ENCODE measurements around the gene C14orf180.

Gene C14orf180

DNA sequence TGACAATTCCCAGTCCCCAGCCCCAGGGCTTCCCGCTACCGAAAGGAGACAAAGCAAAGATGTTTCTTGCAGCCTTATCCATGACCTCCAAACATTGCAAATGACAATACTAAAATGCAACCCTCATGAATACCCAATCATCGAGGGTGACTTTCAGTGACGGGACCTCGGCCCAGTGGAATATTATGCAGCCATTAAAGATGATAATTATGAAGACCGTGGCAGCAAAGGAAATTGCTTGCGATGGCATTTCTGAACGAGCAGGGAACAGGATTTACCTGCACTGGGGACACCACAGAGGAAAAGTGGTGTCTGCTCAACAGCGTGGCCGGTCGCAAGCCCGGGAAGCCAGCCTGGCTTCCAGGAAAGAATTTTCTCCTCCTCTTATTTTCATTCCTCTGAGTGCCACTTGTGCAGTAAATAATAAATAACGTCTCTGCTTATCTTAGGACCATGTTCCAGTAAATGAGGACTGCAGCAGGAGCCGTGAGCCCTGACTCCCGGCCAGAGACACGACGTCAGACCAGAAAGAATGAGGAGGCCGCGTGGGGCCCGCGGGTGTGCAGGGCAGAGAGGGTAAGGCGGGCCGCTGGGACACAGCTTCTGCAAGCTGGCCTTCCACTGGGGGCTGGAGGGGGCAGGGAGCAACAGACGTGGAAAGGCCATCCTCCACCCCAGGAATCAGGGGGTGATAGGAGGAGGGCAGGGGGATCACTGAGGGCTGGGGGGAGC lies 6.6 kb downstream of the C14orf180 start:
- no peak overlapping the region for H3K4me3 ChIP-seq (ENCODE audit: low read depth, low read length)
- no peaks in the 10 kb centered on the region for H3K36me3 ChIP-seq (ENCODE audit: control insufficient read depth, insufficient read depth, low read length)
- no peaks in the 10 kb centered on the region for H3K9me3 ChIP-seq (ENCODE audit: control insufficient read depth, insufficient read depth, low read length)
- no peaks in the 10 kb centered on the region for H3K4me1 ChIP-seq (ENCODE audit: control insufficient read depth, insufficient read depth, low read length)
- no peaks in the 10 kb centered on the region for H3K27me3 ChIP-seq (ENCODE audit: control insufficient read depth, insufficient read depth, low read length)
- H3K9ac ChIP-seq (ENCODE audit: low read depth, low read length), result no peak overlapping the region

DNA sequence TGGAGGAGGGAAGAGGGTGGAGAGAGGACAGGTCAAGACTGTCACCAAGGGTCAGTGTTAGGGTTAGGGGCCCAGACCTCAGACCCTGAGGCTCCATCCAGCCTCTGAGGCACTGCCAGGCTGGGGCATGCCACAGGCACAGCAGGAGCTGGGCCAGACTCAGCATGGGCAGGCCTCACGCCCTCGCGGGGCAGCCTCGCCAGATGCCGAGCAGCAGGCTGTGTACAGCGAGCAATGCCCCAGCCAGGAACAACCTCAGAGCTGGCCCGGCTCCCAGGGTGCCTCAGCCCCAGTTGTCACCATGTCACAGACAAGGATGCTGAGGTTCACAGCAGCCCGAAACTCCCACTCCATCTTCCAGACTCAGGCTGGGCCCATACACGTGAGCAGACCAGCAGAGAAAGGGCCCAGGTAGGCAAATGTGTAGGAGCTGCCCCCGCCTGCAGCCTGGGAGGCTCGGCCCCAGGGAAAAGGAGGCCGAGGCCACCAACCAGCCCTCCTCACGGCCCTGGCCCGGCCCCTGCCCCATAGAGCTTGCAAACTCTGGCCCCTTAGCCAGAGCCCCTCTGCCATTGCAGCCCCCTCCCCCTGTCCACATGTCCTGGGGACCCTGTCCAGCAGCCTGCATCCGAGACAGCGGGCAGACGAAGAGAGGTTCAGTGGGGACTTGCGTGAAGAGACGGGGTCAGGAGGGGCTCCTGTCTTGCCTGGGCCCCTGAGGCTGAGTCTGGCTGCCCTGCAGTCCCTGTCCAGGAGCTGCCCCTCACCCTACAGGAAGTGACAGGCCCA lies 7.5 kb downstream of the C14orf180 start:
- H3K36me3 ChIP-seq (ENCODE audit: control insufficient read depth, insufficient read depth, low read length), result no peaks in the 10 kb centered on the region
- H3K4me3 ChIP-seq (ENCODE audit: low read depth, low read length), result no peak overlapping the region
- no peaks in the 10 kb centered on the region for H3K9me3 ChIP-seq (ENCODE audit: control insufficient read depth, insufficient read depth, low read length)
- no peaks in the 10 kb centered on the region for H3K4me1 ChIP-seq (ENCODE audit: control insufficient read depth, insufficient read depth, low read length)
- no peak overlapping the region for H3K9ac ChIP-seq (ENCODE audit: low read depth, low read length)
- no peaks in the 10 kb centered on the region for H3K27me3 ChIP-seq (ENCODE audit: control insufficient read depth, insufficient read depth, low read length)

DNA sequence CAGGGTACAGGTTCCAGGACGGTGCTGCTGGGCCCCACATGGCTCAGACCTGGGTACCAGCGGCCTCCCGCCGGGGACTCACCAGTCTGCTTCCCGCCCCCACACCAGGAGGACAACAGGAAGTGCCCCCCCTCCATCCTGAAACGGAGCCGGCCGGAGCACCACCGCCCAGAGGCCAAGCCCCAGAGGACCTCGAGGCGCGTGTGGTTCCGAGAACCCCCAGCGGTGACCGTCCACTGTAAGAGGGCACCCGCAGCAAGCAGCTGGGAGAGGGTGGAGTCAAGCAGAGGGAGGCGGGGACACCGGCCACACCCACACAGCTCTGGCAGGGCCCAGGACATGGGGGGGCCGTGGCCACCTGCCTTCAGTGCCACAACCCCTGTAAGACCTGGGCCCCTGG lies 8.1 kb downstream of the C14orf180 start:
- Histone ChIP-seq H3K9ac (ENCODE audit: low read depth, low read length) (no peak overlapping the region), H3K4me3 (ENCODE audit: low read depth, low read length) (no peak overlapping the region), H3K27me3 (ENCODE audit: control insufficient read depth, insufficient read depth, low read length) (no peaks in the 10 kb centered on the region), H3K4me1 (ENCODE audit: control insufficient read depth, insufficient read depth, low read length) (no peaks in the 10 kb centered on the region), H3K36me3 (ENCODE audit: control insufficient read depth, insufficient read depth, low read length) (no peaks in the 10 kb centered on the region), H3K9me3 (ENCODE audit: control insufficient read depth, insufficient read depth, low read length) (no peaks in the 10 kb centered on the region)

DNA sequence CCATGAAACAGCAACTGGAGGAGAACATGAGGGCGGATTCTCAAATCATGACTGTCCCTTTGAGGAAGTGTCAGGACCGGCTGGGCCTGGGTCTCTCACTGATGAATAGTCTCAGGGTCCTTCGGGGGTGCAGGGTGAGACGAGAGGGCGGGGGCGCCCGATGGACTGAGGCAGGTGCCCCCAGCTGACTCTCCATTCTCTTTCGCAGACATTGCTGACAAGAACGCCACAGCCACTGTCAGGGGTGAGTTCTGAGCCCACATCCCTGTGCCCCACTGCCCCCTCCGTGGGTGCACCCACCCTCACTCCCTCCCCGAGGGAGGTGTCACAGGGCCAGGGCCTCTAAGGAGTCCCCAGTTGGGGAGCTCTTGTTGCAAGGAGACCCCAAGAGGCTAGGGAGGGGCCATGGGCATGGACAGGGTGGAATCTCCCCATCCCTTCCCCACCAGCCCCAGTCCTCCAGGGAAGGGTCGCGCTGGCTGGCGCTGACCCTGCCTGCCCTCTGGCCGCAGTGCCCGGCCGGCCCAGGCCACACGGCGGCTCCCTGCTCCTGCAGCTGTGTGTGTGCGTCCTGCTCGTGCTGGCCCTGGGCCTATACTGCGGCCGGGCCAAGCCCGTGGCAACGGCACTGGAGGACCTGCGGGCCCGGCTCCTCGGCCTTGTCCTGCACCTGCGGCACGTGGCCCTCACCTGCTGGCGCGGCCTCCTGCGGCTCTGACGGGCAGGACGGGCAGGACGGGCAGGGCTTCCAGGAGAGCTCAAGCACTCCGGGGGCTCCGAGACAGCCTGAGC lies 8.7 kb downstream of the C14orf180 start:
- Histone ChIP-seq H3K27me3 (ENCODE audit: control insufficient read depth, insufficient read depth, low read length) (no peaks in the 10 kb centered on the region), H3K36me3 (ENCODE audit: control insufficient read depth, insufficient read depth, low read length) (no peaks in the 10 kb centered on the region), H3K9ac (ENCODE audit: low read depth, low read length) (no peak overlapping the region), H3K9me3 (ENCODE audit: control insufficient read depth, insufficient read depth, low read length) (no peaks in the 10 kb centered on the region), H3K4me1 (ENCODE audit: control insufficient read depth, insufficient read depth, low read length) (no peaks in the 10 kb centered on the region), H3K4me3 (ENCODE audit: low read depth, low read length) (no peak overlapping the region)

DNA sequence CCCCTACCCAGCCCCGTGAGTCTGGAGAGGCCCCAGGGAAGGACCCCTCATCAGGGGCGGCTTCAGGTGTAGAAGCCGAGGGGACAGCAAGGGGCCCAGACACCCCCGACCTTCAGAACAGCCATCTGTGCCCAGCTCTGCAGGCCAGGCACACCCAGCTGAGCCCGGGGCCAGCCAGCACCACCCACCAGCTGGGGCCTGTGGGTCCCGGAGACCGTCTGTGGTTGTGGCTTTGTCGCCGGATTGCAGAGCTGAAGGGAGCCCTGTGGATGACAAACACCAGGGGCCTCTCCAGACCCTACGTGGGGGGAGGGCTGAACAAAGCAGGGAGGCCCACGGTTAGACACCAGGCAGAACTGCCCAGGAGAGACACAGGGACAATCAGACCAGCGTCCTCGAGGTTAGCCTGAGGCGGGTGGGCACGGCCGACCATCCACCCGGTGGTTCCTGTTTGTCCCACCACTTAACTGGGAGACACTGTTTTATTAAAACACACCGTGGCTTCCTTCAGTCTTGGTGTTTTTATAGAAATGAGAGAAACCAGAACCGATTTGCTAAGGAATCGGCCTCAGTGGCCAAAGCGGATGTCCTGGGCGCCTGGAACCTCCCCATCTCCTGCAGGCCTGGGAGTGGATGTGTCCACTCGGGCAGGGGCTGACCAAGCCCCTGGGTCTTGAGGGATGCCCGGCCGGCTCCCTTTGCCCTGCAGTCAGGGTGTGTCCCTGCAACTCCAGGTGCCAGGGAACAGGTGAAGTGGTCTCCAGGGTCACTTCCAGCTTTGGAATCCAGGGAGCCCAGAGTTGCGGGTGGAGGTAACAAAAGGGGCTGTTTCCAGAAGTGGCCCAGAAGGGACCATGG lies 10.0 kb downstream of the C14orf180 start:
- Histone ChIP-seq H3K9ac (ENCODE audit: low read depth, low read length) (no peak overlapping the region), H3K27me3 (ENCODE audit: control insufficient read depth, insufficient read depth, low read length) (no peaks in the 10 kb centered on the region), H3K36me3 (ENCODE audit: control insufficient read depth, insufficient read depth, low read length) (no peaks in the 10 kb centered on the region), H3K9me3 (ENCODE audit: control insufficient read depth, insufficient read depth, low read length) (no peaks in the 10 kb centered on the region), H3K4me1 (ENCODE audit: control insufficient read depth, insufficient read depth, low read length) (no peaks in the 10 kb centered on the region), H3K4me3 (ENCODE audit: low read depth, low read length) (no peak overlapping the region)

DNA sequence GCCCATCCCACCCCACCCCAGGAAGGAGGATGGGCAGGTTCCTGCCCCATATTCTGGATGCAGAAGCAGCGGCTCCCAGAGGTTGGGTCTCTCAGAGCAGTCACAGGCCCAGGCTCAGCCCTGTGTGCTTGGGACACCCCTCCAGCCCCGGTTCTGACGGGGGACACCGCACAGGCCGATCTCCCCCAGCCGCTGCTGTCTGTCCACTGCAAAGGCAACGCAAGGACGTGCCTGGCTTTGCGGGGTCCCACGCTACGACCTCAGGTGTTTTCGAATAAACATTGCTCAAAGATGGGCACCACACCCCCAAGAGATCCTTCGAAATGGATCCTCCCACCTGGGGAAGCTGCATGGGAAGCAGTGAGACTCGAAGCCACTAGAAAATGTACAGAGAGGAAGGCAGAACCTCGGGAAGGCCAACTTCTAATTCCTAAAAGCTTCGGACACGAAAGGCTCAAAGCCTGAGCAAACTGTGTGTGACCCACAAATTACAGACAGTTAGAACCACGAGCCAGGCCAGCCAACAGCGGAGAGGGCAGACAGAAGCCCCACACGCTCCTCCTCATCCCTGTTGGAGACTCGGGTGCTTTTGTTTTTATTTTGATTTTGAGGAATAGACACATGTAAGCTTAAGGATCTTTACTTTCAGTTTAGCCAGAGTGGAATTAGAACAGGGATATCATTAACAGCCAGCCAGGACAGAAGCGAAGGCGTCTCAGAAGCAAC lies 10.8 kb downstream of the C14orf180 start:
- Histone ChIP-seq H3K9me3 (ENCODE audit: control insufficient read depth, insufficient read depth, low read length) (no peaks in the 10 kb centered on the region), H3K4me3 (ENCODE audit: low read depth, low read length) (no peak overlapping the region), H3K27me3 (ENCODE audit: control insufficient read depth, insufficient read depth, low read length) (no peaks in the 10 kb centered on the region), H3K4me1 (ENCODE audit: control insufficient read depth, insufficient read depth, low read length) (no peaks in the 10 kb centered on the region), H3K9ac (ENCODE audit: low read depth, low read length) (no peak overlapping the region), H3K36me3 (ENCODE audit: control insufficient read depth, insufficient read depth, low read length) (no peaks in the 10 kb centered on the region)

DNA sequence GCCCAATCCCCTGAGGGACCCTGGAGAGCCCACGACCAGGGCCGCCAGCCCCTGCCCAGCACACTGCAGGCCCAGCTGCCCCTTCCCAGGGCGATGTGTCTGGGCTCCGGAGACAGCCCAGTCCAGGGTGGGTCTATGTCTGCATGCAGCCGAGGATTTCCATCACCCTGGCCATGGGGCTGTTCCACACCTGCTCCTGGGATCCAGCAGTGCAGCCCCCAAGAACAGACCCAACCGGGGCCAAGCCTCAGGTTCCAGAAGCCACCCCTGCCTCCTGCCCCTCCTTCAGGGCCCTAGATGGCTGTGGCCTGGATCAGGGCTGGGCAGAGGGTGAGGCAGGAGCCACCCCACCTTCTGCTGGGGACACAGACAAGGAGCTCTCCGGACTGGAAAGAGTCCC lies 11.5 kb downstream of the C14orf180 start:
- Histone ChIP-seq H3K36me3 (ENCODE audit: control insufficient read depth, insufficient read depth, low read length) (no peaks in the 10 kb centered on the region), H3K4me3 (ENCODE audit: low read depth, low read length) (no peak overlapping the region), H3K27me3 (ENCODE audit: control insufficient read depth, insufficient read depth, low read length) (no peaks in the 10 kb centered on the region), H3K9me3 (ENCODE audit: control insufficient read depth, insufficient read depth, low read length) (no peaks in the 10 kb centered on the region), H3K4me1 (ENCODE audit: control insufficient read depth, insufficient read depth, low read length) (no peaks in the 10 kb centered on the region), H3K9ac (ENCODE audit: low read depth, low read length) (no peak overlapping the region)

DNA sequence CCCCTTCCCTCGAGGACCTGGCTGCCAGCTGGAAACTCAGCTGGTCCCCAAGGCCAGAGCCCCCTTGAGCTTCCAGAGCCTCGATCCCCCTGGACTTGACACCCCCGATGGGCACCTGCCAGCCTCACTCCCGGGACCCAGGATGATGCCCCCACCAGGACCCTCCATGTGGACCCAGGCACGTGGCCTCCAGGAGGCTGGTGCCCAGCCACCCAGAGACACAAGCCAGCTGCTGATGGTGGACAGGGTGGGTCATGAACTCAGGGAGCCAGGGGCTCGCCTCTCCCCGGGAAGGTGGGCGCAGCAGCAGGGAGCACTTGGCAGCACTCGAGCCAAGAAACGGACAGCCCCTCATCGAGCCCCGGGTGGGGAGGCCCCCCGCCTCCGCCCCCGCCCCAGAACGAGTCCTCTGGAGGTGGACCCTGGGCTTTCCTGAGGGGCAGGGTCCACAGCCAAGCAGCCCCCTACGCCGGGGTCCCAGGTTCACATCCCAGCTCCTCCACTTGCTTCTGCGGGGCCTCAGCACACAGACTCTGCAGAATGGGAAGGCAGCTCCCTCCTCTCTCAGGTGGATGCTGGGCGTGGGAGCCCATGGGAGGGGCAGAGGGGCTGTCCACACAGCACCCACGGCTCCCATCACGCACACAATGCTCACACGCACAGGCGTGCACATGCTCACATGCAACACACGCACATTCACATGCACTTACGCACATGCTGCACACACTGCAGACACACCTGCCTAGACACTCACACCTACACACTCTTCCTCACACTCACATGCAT lies 12.1 kb downstream of the C14orf180 start:
- Histone ChIP-seq H3K27me3 (ENCODE audit: control insufficient read depth, insufficient read depth, low read length) (no peaks in the 10 kb centered on the region), H3K36me3 (ENCODE audit: control insufficient read depth, insufficient read depth, low read length) (no peaks in the 10 kb centered on the region), H3K4me3 (ENCODE audit: low read depth, low read length) (no peak overlapping the region), H3K9me3 (ENCODE audit: control insufficient read depth, insufficient read depth, low read length) (no peaks in the 10 kb centered on the region), H3K4me1 (ENCODE audit: control insufficient read depth, insufficient read depth, low read length) (no peaks in the 10 kb centered on the region), H3K9ac (ENCODE audit: low read depth, low read length) (no peak overlapping the region)

DNA sequence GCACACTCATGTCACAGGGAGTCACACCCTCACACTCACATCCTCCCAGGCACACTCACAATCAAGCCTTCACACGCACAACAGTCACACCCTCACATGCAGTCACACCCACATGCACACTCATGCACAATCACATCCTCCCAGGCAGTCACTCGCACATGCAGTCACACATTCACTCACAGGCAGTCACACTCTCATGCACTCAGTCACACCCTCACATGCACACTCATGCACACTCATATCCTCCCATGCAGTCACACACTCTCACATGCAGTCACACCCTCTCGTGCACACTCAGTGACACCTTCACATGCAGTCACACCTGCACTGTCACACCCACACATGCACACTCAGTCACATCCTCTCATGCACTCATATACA lies 12.7 kb downstream of the C14orf180 start:
- H3K27me3 ChIP-seq (ENCODE audit: control insufficient read depth, insufficient read depth, low read length), result no peaks in the 10 kb centered on the region
- no peaks in the 10 kb centered on the region for H3K9me3 ChIP-seq (ENCODE audit: control insufficient read depth, insufficient read depth, low read length)
- no peak overlapping the region for H3K9ac ChIP-seq (ENCODE audit: low read depth, low read length)
- no peaks in the 10 kb centered on the region for H3K36me3 ChIP-seq (ENCODE audit: control insufficient read depth, insufficient read depth, low read length)
- H3K4me1 ChIP-seq (ENCODE audit: control insufficient read depth, insufficient read depth, low read length), result no peaks in the 10 kb centered on the region
- H3K4me3 ChIP-seq (ENCODE audit: low read depth, low read length), result no peak overlapping the region

DNA sequence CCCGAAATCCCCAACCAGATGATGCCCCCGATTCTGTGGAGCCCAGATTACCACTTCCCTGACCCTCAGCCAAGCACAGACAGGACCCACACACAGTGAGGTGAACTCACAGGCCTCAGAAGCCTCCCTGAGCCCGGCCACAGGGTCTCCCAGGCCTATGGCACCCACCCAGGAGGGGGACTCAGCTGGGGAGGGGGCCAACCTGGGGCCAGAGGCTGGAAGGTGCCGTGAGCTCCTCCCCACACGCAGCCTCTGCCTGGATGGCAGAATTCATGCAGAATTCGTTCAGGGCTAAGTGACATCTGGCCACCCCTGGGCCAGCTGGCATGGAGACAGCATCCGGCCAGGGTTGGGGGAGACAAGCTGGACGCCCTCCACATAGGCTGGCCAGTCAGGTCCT lies 13.2 kb downstream of the C14orf180 start:
- Histone ChIP-seq H3K9ac (ENCODE audit: low read depth, low read length) (no peak overlapping the region), H3K27me3 (ENCODE audit: control insufficient read depth, insufficient read depth, low read length) (no peaks in the 10 kb centered on the region), H3K4me3 (ENCODE audit: low read depth, low read length) (no peak overlapping the region), H3K4me1 (ENCODE audit: control insufficient read depth, insufficient read depth, low read length) (no peaks in the 10 kb centered on the region), H3K9me3 (ENCODE audit: control insufficient read depth, insufficient read depth, low read length) (no peaks in the 10 kb centered on the region), H3K36me3 (ENCODE audit: control insufficient read depth, insufficient read depth, low read length) (no peaks in the 10 kb centered on the region)

Measured in iPS-15b (cell line).